ENCODE measurements around the gene VEGFC.

Gene VEGFC

DNA sequence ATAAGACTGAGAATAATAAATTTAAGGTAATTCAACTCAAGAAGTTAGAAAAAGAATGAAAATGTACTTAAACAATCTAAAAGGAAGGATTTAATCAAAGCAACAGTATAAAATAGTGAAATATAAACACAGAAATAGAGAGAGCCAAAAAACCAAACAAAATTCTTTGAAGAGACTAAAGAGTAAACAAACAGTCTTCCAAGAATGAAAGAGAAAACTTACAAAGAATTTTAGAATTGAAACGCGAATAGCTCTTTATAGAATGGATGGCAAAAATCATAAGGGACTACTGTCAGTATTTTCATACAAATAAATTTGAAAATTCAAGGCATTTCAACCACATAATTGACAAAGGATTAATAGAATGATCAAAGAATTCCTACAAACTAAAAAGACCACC lies 41.7 kb downstream of the VEGFC start:
- no peaks in the 10 kb centered on the region for H3K27me3 ChIP-seq (ENCODE audit: insufficient read depth, poor library complexity, severe bottlenecking)
- TF ChIP-seq POLR2AphosphoS5 (IDR thresholded peaks at IDR 0.05; ENCODE audit: low read depth), result no peak
- TF ChIP-seq, protein P1, sequence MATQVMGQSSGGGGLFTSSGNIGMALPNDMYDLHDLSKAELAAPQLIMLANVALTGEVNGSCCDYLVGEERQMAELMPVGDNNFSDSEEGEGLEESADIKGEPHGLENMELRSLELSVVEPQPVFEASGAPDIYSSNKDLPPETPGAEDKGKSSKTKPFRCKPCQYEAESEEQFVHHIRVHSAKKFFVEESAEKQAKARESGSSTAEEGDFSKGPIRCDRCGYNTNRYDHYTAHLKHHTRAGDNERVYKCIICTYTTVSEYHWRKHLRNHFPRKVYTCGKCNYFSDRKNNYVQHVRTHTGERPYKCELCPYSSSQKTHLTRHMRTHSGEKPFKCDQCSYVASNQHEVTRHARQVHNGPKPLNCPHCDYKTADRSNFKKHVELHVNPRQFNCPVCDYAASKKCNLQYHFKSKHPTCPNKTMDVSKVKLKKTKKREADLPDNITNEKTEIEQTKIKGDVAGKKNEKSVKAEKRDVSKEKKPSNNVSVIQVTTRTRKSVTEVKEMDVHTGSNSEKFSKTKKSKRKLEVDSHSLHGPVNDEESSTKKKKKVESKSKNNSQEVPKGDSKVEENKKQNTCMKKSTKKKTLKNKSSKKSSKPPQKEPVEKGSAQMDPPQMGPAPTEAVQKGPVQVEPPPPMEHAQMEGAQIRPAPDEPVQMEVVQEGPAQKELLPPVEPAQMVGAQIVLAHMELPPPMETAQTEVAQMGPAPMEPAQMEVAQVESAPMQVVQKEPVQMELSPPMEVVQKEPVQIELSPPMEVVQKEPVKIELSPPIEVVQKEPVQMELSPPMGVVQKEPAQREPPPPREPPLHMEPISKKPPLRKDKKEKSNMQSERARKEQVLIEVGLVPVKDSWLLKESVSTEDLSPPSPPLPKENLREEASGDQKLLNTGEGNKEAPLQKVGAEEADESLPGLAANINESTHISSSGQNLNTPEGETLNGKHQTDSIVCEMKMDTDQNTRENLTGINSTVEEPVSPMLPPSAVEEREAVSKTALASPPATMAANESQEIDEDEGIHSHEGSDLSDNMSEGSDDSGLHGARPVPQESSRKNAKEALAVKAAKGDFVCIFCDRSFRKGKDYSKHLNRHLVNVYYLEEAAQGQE (IDR thresholded peaks at IDR 0.05; ENCODE audit: insufficient replicate concordance, low read depth), result no peak
- TF ChIP-seq SPI1 (IDR thresholded peaks at IDR 0.05; ENCODE audit: borderline replicate concordance, low read depth), result no peak
- TF ChIP-seq GABPA (IDR thresholded peaks at IDR 0.05; ENCODE audit: low read depth), result no peak
- TF ChIP-seq, protein P2, sequence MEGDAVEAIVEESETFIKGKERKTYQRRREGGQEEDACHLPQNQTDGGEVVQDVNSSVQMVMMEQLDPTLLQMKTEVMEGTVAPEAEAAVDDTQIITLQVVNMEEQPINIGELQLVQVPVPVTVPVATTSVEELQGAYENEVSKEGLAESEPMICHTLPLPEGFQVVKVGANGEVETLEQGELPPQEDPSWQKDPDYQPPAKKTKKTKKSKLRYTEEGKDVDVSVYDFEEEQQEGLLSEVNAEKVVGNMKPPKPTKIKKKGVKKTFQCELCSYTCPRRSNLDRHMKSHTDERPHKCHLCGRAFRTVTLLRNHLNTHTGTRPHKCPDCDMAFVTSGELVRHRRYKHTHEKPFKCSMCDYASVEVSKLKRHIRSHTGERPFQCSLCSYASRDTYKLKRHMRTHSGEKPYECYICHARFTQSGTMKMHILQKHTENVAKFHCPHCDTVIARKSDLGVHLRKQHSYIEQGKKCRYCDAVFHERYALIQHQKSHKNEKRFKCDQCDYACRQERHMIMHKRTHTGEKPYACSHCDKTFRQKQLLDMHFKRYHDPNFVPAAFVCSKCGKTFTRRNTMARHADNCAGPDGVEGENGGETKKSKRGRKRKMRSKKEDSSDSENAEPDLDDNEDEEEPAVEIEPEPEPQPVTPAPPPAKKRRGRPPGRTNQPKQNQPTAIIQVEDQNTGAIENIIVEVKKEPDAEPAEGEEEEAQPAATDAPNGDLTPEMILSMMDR (IDR thresholded peaks at IDR 0.05; ENCODE audit: insufficient read depth, low read length), result no peak
- H3K4me3 ChIP-seq (replicated peaks; ENCODE audit: insufficient read depth, low read length), result no peak overlapping the region
- no peak for DNase-seq (ENCODE audit: low read depth in 1 of 2, low spot score in 1 of 2)
- no peak overlapping the region for H3K27ac ChIP-seq (replicated peaks)

DNA sequence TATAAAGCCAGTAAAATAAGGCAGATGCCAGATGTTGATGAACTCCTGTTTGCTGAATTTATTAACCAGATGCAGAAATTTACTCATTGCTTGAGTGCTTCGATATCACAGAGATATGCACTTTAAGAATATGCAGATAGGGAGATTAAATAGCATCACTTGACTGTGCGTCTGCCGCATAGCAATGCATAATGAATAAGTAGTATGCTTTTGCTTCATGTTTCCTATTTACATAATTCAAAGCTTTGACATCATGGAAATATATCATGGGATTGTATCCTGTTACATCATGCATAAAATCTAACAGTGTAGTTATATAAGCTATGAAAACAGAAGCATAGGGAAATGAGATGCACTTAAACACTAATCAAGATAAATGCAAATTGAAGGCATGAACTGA lies 45.9 kb downstream of the VEGFC start:
- Histone ChIP-seq H3K27ac (replicated peaks) (no peak overlapping the region), H3K4me3 (replicated peaks; ENCODE audit: insufficient read depth, low read length) (no peak overlapping the region), H3K27me3 (ENCODE audit: insufficient read depth, poor library complexity, severe bottlenecking) (no peaks in the 10 kb centered on the region)
- no peak for DNase-seq (ENCODE audit: low read depth in 1 of 2, low spot score in 1 of 2)
- TF ChIP-seq GABPA (IDR thresholded peaks at IDR 0.05; ENCODE audit: low read depth) (no peak), POLR2AphosphoS5 (IDR thresholded peaks at IDR 0.05; ENCODE audit: low read depth) (no peak), SPI1 (IDR thresholded peaks at IDR 0.05; ENCODE audit: borderline replicate concordance, low read depth) (no peak)
- TF ChIP-seq, protein P1 (IDR thresholded peaks at IDR 0.05; ENCODE audit: insufficient replicate concordance, low read depth), result no peak
- TF ChIP-seq, protein P2 (IDR thresholded peaks at IDR 0.05; ENCODE audit: insufficient read depth, low read length), result no peak

DNA sequence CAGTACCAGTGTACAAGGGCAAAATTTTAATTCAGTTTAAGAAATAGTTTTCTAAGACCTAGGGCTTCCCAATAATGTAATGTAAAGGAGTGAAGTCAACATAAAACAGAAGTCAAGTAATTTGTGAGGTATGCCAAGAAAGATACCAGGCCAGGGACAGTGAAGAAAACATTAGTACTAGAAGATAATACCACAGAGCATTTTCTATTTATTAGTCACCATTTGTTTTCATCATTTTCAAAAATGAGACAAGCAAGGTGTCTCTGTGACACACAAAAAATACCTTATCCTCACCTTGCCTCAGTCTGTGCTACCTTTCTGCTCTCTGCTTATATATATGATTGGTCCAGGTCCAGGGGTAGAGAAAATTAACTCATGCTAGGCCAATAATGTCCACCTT lies 46.8 kb downstream of the VEGFC start:
- DNase-seq (ENCODE audit: low read depth in 1 of 2, low spot score in 1 of 2), result no peak
- Histone ChIP-seq H3K27me3 (ENCODE audit: insufficient read depth, poor library complexity, severe bottlenecking) (no peaks in the 10 kb centered on the region), H3K4me3 (replicated peaks; ENCODE audit: insufficient read depth, low read length) (no peak overlapping the region), H3K27ac (replicated peaks) (no peak overlapping the region)
- TF ChIP-seq POLR2AphosphoS5 (IDR thresholded peaks at IDR 0.05; ENCODE audit: low read depth), result no peak
- no peak for TF ChIP-seq SPI1 (IDR thresholded peaks at IDR 0.05; ENCODE audit: borderline replicate concordance, low read depth)
- TF ChIP-seq, protein P2 (IDR thresholded peaks at IDR 0.05; ENCODE audit: insufficient read depth, low read length), result no peak
- TF ChIP-seq, protein P1 (IDR thresholded peaks at IDR 0.05; ENCODE audit: insufficient replicate concordance, low read depth), result no peak
- no peak for TF ChIP-seq GABPA (IDR thresholded peaks at IDR 0.05; ENCODE audit: low read depth)
